OCI-LY7 (cell line): ENCODE measurements around the gene RANBP9.

ENCODE experiments used
- EZH2phosphoT487 ChIP-seq: fragments of 200-600 bp; sonication (generic); IDR thresholded peaks from 2 replicates; pipeline ENCODE4 v1.6.1; 2018; ENCODE audit warnings: low read depth, borderline replicate concordance, mild to moderate bottlenecking, mixed run types, antibody characterized with exemption, low read length, moderate library complexity, mixed read lengths
- TF ChIP-seq, protein P1 (sequence below): fragments of 200-600 bp; sonication (generic); conservative IDR thresholded peaks from 2 replicates; pipeline ENCODE4 v1.5.1; 2014; ENCODE audit warnings: mild to moderate bottlenecking, antibody characterized with exemption, low read length, moderate library complexity, mixed read lengths

DNA sequence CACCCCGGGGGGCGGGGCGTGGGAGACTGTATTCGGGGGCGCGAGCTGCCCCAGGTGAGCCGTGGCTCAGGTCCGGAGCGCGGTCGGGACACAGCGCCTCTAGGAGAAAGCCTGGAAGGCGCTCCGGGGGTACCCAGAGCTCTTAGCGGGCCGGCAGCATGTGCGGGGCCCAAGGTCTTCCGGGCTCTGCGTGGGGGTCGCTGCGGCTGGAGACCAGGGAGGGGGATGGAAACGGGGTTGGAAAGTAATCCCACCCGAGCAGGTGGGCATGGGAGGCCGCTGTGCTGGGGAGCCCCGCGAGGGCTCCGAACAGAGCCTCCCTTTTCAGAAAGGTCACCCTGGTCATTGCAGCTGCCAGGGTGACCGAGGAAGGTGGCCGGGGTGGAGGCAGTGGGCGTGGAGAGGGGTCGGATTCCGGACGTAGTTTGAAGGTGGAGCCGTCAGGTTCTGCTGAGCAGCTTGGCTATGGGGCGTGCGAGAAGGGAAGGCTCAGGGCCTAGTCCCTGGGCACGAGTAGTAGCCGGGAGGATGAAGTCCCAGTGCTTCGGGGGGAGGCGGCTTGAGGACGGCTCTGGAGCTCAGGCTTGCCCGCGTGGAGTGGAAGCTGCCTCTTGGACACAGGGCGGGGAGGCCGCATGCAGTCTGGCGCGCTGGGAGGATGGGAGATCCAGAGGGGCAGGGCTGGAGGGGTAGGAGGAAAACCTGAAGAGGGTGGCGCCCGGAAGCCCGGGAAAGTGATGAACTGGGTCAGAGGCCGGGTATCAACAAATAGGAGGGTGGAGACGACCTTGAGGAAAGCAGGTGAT is 136.9 kb downstream of the RANBP9 start, which contains the start of gene SIRT5:
- no peak for TF ChIP-seq EZH2phosphoT487
- TF ChIP-seq, protein P1, sequence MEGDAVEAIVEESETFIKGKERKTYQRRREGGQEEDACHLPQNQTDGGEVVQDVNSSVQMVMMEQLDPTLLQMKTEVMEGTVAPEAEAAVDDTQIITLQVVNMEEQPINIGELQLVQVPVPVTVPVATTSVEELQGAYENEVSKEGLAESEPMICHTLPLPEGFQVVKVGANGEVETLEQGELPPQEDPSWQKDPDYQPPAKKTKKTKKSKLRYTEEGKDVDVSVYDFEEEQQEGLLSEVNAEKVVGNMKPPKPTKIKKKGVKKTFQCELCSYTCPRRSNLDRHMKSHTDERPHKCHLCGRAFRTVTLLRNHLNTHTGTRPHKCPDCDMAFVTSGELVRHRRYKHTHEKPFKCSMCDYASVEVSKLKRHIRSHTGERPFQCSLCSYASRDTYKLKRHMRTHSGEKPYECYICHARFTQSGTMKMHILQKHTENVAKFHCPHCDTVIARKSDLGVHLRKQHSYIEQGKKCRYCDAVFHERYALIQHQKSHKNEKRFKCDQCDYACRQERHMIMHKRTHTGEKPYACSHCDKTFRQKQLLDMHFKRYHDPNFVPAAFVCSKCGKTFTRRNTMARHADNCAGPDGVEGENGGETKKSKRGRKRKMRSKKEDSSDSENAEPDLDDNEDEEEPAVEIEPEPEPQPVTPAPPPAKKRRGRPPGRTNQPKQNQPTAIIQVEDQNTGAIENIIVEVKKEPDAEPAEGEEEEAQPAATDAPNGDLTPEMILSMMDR = no peak
